Gastrocnemius medialis (tissue), 4 donors: ENCODE results near the gene GCLC.
"Not testable (repeated sequence)": the region's sequence is repeated elsewhere in the genome, so short reads cannot be mapped to it uniquely, and the experiment has no call there.

Experiments used
- CTCF ChIP-seq, 5 experiments: fragments of 450-650 bp in 3 of 5; fragments of 200-600 bp in 2 of 5; sonication (generic) in 2 of 5; IDR thresholded peaks in 4 of 5; conservative IDR thresholded peaks in 1 of 5; 1 replicate in 4 of 5; 2 replicates in 1 of 5; pipeline ENCODE4 v1.5.1; 2016 to 2019; ENCODE audit warnings: antibody characterized with exemption in 5 of 5, mild to moderate bottlenecking in 3 of 5, moderate library complexity in 3 of 5
- POLR2A ChIP-seq, 2 donors: fragments of 450-650 bp; IDR thresholded peaks; one replicate each; pipeline ENCODE4 v1.6.1; 2017; ENCODE audit warnings: antibody characterized with exemption in 2 of 2, mild to moderate bottlenecking in 2 of 2, moderate library complexity in 2 of 2

- not testable (repeated sequence) for TF ChIP-seq CTCF (IDR thresholded peaks at IDR 0.05 in 4 of 5, conservative IDR thresholded peaks at IDR 0.05 in 1 of 5); POLR2A (IDR thresholded peaks at IDR 0.05)
Observed at GRCh38 chr6:53553600-53553999, 8.7 kb upstream of the GCLC start.
